GM23248 (cell line): Measurements from ENCODE around the gene GRPEL1. TPM values are rescaled to one million over a fixed set of nuclear protein-coding genes. Genes with fewer than 3 reads are reported as not detected.

Experiments used
- DNase-seq: peaks from one replicate; pipeline ENCODE4 v3.0.0-alpha.2; 2015
- H2AFZ ChIP-seq: fragments of 200-600 bp; sonication (generic); 2 replicates; pipeline ENCODE4 v1.6.1; 2016; ENCODE audit warnings: antibody characterized with exemption
- H3F3A ChIP-seq: fragments of 200-600 bp; sonication (generic); 2 replicates; pipeline ENCODE4 v1.6.1; 2016; ENCODE audit warnings: mild to moderate bottlenecking, antibody characterized with exemption, mixed run types; ENCODE audit not compliant: insufficient read depth
- H3K27ac ChIP-seq: fragments of 200-600 bp; sonication (generic); 2 replicates; pipeline ENCODE4 v1.5.1; 2016; ENCODE audit warnings: mild to moderate bottlenecking
- H3K27me3 ChIP-seq: fragments of 200-600 bp; sonication (generic); replicated peaks from 2 replicates; pipeline ENCODE4 v1.6.1; 2016; ENCODE audit warnings: mild to moderate bottlenecking; ENCODE audit not compliant: insufficient read depth
- H3K36me3 ChIP-seq: fragments of 200-600 bp; sonication (generic); 2 replicates; pipeline ENCODE4 v1.6.1; 2016; ENCODE audit warnings: low read depth, mild to moderate bottlenecking
- H3K4me1 ChIP-seq: fragments of 200-600 bp; sonication (generic); 2 replicates; pipeline ENCODE4 v1.6.1; 2016; ENCODE audit warnings: mild to moderate bottlenecking; ENCODE audit not compliant: insufficient read depth
- H3K4me2 ChIP-seq: fragments of 200-600 bp; sonication (generic); one replicate; pipeline ENCODE4 v1.6.1; 2016; ENCODE audit warnings: mild to moderate bottlenecking; ENCODE audit not compliant: unreplicated experiment
- H3K4me3 ChIP-seq: fragments of 200-600 bp; sonication (generic); 2 replicates; pipeline ENCODE4 v1.5.1; 2016; ENCODE audit warnings: mild to moderate bottlenecking
- H3K79me2 ChIP-seq: fragments of 200-600 bp; sonication (generic); 2 replicates; pipeline ENCODE4 v1.6.1; 2016; ENCODE audit warnings: mild to moderate bottlenecking; ENCODE audit not compliant: insufficient read depth
- H3K9ac ChIP-seq: fragments of 200-600 bp; sonication (generic); 2 replicates; pipeline ENCODE4 v1.6.1; 2016; ENCODE audit warnings: mild to moderate bottlenecking
- H3K9me2 ChIP-seq: fragments of 200-600 bp; sonication (generic); 2 replicates; pipeline ENCODE4 v1.6.1; 2016; ENCODE audit warnings: mixed run types, mild to moderate bottlenecking, moderate library complexity; ENCODE audit not compliant: insufficient read depth
- H3K9me3 ChIP-seq: fragments of 200-600 bp; sonication (generic); one replicate; pipeline ENCODE4 v1.6.1; 2017; ENCODE audit warnings: low read depth
- H4K20me1 ChIP-seq: fragments of 200-600 bp; sonication (generic); 2 replicates; pipeline ENCODE4 v1.6.0; 2016; ENCODE audit not compliant: insufficient read depth
- EZH2 ChIP-seq: fragments of 200-600 bp; sonication (generic); IDR thresholded peaks from 2 replicates; pipeline ENCODE4 v1.6.1; 2018; ENCODE audit warnings: antibody characterized with exemption, mild to moderate bottlenecking; ENCODE audit not compliant: insufficient read depth, poor library complexity, severe bottlenecking
- EZH2phosphoT487 ChIP-seq: fragments of 200-600 bp; sonication (generic); IDR thresholded peaks from 2 replicates; pipeline ENCODE4 v1.6.1; 2018; ENCODE audit warnings: antibody characterized with exemption, moderate library complexity, mild to moderate bottlenecking, low read depth; ENCODE audit not compliant: insufficient read depth
- WGBS, 2 experiments: methylation state at CpG; one replicate each; pipeline ENCODE4 v1.1.6; 2015 to 2017; ENCODE audit warnings: low lambda C conversion rate in 2 of 2, low coverage in 1 of 2; ENCODE audit errors: missing lambda C conversion rate in 2 of 2; 5-methylcytosine and 5-hydroxymethylcytosine counted together
- in situ Hi-C: fragments of 300-500 bp; cut with MboI; formaldehyde crosslinking; loops from 2 replicates; pipeline ENCODE4 v1.15.0; 2020
- polyA plus RNA-seq: library from polyadenylated mRNA; unstranded; fragments of >200 nt; fragmentation: Nextera tagmentation; extraction: Ambion mirVana; gene quantifications from 2 replicates; pipeline ENCODE4 v1.2.1, GENCODE V29; 2016
- total RNA-seq: library from RNA; depleted of rRNA; stranded (reverse); fragments of >200 nt; shearing (Covaris generic); gene quantifications from 2 replicates; pipeline ENCODE4 v1.2.3, GENCODE V29; 2014

GRPEL1 gene
- total and polyA plus RNA-seq, 2 experiments from 2014 or later: 41.8 to 85.5 TPM

GRCh38 chr4:7049295-7049694, 18.6 kb downstream of the GRPEL1 start:
- Histone ChIP-seq H3K9me3 (no peaks in the 10 kb centered on the region), H2AFZ (no peak overlapping the region), H4K20me1 (peaks cover 7% of the 10 kb centered on the region; the same call in 1 of the 2 replicates), H3K9ac (no peak overlapping the region), H3K4me1 (peaks cover 35% of the 10 kb centered on the region), H3K27ac (no peak overlapping the region), H3K4me3 (no peak overlapping the region), H3K36me3 (peaks cover 6% of the 10 kb centered on the region; the same call in 1 of the 2 replicates), H3K79me2 (peaks cover 98% of the 10 kb centered on the region), H3K4me2 (no peak overlapping the region), H3K27me3 (no peaks in the 10 kb centered on the region), H3F3A (peaks cover 24% of the 10 kb centered on the region), H3K9me2 (no peaks in the 10 kb centered on the region)
- TF ChIP-seq EZH2phosphoT487 (no peak), EZH2 (no peak)
- in situ Hi-C loops: no loop called here
- 88 to 96% methylated on average over 4 of the region's 4 CpGs for WGBS, 2 experiments
- no peak for DNase-seq

- 95% methylated on average over 12 of the region's 12 CpGs for WGBS, 2 experiments
- Histone ChIP-seq H4K20me1 (peaks cover 7% of the 10 kb centered on the region; the same call in 1 of the 2 replicates), H3K4me3 (no peak overlapping the region), H3K79me2 (peaks cover 98% of the 10 kb centered on the region), H3K27me3 (no peaks in the 10 kb centered on the region), H2AFZ (no peak overlapping the region), H3K4me1 (peaks cover 35% of the 10 kb centered on the region), H3K36me3 (no peaks in the 10 kb centered on the region), H3K9ac (no peak overlapping the region), H3F3A (peaks cover 24% of the 10 kb centered on the region), H3K4me2 (no peak overlapping the region), H3K9me2 (no peaks in the 10 kb centered on the region), H3K27ac (no peak overlapping the region), H3K9me3 (no peaks in the 10 kb centered on the region)
- in situ Hi-C loops: no loop called here
- TF ChIP-seq EZH2phosphoT487: no peak
- no peak for TF ChIP-seq EZH2
- no peak for DNase-seq
Measured at GRCh38 chr4:7048642-7049041, 19.2 kb downstream of the GRPEL1 start.

- Histone ChIP-seq H3K9ac (peak overlapping the region; percentile 89; the same call in 1 of the 2 replicates), H4K20me1 (peaks cover 7% of the 10 kb centered on the region; the same call in 1 of the 2 replicates), H3K4me2 (no peak overlapping the region), H3K27me3 (no peaks in the 10 kb centered on the region), H3K36me3 (no peaks in the 10 kb centered on the region), H2AFZ (no peak overlapping the region), H3K9me2 (no peaks in the 10 kb centered on the region), H3K4me1 (peaks cover 26% of the 10 kb centered on the region), H3K27ac (peak overlapping the region; percentile 78), H3K9me3 (no peaks in the 10 kb centered on the region), H3K79me2 (peaks cover 83% of the 10 kb centered on the region), H3K4me3 (no peak overlapping the region), H3F3A (peaks cover 26% of the 10 kb centered on the region)
- 85 to 88% methylated on average over 9 of the region's 9 CpGs for WGBS, 2 experiments
- DNase-seq: no peak
- TF ChIP-seq EZH2phosphoT487: no peak
- in situ Hi-C loops: no loop called here
Measured at GRCh38 chr4:7046971-7047370, 20.9 kb downstream of the GRPEL1 start.

GRCh38 chr4:7045961-7046921, 21.6 kb downstream of the GRPEL1 start:
- H4K20me1 ChIP-seq: peaks cover 7% of the 10 kb centered on the region; the same call in 1 of the 2 replicates
- H3F3A ChIP-seq: peaks cover 33% of the 10 kb centered on the region
- no peak overlapping the region for H2AFZ ChIP-seq
- peak overlapping the region; percentile 80 for H3K4me3 ChIP-seq
- peak overlapping the region; percentile 93 for H3K4me2 ChIP-seq
- H3K9me2 ChIP-seq: no peaks in the 10 kb centered on the region
- WGBS, 2 experiments: 18 to 20% methylated on average over 22 to 23 of the region's 23 CpGs
- no peaks in the 10 kb centered on the region for H3K9me3 ChIP-seq
- H3K36me3 ChIP-seq: no peaks in the 10 kb centered on the region
- H3K9ac ChIP-seq: peak overlapping the region; percentile 89
- peaks cover 83% of the 10 kb centered on the region for H3K79me2 ChIP-seq
- DNase-seq: peak; percentile 80
- H3K27ac ChIP-seq: peak overlapping the region; percentile 78
- in situ Hi-C loops: no loop called here
- TF ChIP-seq EZH2phosphoT487 (no peak), EZH2 (no peak)
- peaks cover 32% of the 10 kb centered on the region for H3K4me1 ChIP-seq
- no peaks in the 10 kb centered on the region for H3K27me3 ChIP-seq
